GM18951 (cell line): ENCODE measurements around the gene PNPO.

ENCODE experiments used
- POLR2A ChIP-seq: IDR thresholded peaks from 4 replicates; pipeline ENCODE4 v1.6.1; 2011; ENCODE audit warnings: mild to moderate bottlenecking; ENCODE audit not compliant: insufficient read length, insufficient read depth; ENCODE audit errors: extremely low read depth
- in situ Hi-C: fragments of 300-500 bp; cut with MboI; formaldehyde crosslinking; loops from one replicate; pipeline ENCODE4 v1.12.0; 2022; ENCODE audit warnings: low sequenced_read_pairs, mixed read lengths, inconsistent platforms; ENCODE audit not compliant: unreplicated experiment

The PNPO gene

GRCh38 chr17:47941246-47942095, at the start of gene PNPO:
Gene PNPO, plus strand, starts transcription at chr17:47941571. Its CDS starts 105 bp downstream, at chr17:47941676.
- TF ChIP-seq POLR2A, result peak; percentile 79
- in situ Hi-C loops, result no loop called here

GRCh38 chr17:47894498-47895346, 46.6 kb upstream of the PNPO start:
- in situ Hi-C loops, result loop anchor here (5.0 kb wide), 1 partner anchor 52 kb away; the partner anchor contains the start of gene SCRN2
- TF ChIP-seq POLR2A, result no peak

GRCh38 chr17:47895347-47895855, 46.0 kb upstream of the PNPO start:
- in situ Hi-C loops, result no loop called here
- TF ChIP-seq POLR2A, result peak; percentile 89

- in situ Hi-C loops, result no loop called here
- TF ChIP-seq POLR2A, result peak; percentile 88
Observed at GRCh38 chr17:47895856-47896671, 45.3 kb upstream of the PNPO start, which contains the start of gene SP2. Gene SP2, plus strand, starts transcription at chr17:47896236. Its CDS starts 51 bp downstream, at chr17:47896287.

- in situ Hi-C loops, result no loop called here
- TF ChIP-seq POLR2A, result no peak
Observed at GRCh38 chr17:47896672-47897490, 44.5 kb upstream of the PNPO start.

- no peak for TF ChIP-seq POLR2A
- in situ Hi-C loops, result no loop called here
Observed at GRCh38 chr17:47897561-47897960, 43.8 kb upstream of the PNPO start.

- no peak for TF ChIP-seq POLR2A
Observed at GRCh38 chr17:47898241-47898640, 43.1 kb upstream of the PNPO start.

GRCh38 chr17:47899643-47900042, 41.7 kb upstream of the PNPO start:
- TF ChIP-seq POLR2A, result no peak
- in situ Hi-C loops, result no loop called here

More at GRCh38 chr17:47898241-47898640, 43.1 kb upstream of the PNPO start:
- in situ Hi-C loops, result no loop called here

- no peak for TF ChIP-seq POLR2A
- in situ Hi-C loops, result no loop called here
Observed at GRCh38 chr17:47901423-47901822, 39.9 kb upstream of the PNPO start.

- no peak for TF ChIP-seq POLR2A
- in situ Hi-C loops, result no loop called here
Observed at GRCh38 chr17:47902039-47902744, 39.2 kb upstream of the PNPO start.

GRCh38 chr17:47905221-47905733, 36.1 kb upstream of the PNPO start:
- in situ Hi-C loops, result no loop called here

More at GRCh38 chr17:47905221-47905733, 36.1 kb upstream of the PNPO start:
- no peak for TF ChIP-seq POLR2A
